ENCODE results near the gene CELF2.
"Not testable (repeated sequence)": the region's sequence is repeated elsewhere in the genome, so short reads cannot be mapped to it uniquely, and the experiment has no call there.

Gene CELF2

DNA sequence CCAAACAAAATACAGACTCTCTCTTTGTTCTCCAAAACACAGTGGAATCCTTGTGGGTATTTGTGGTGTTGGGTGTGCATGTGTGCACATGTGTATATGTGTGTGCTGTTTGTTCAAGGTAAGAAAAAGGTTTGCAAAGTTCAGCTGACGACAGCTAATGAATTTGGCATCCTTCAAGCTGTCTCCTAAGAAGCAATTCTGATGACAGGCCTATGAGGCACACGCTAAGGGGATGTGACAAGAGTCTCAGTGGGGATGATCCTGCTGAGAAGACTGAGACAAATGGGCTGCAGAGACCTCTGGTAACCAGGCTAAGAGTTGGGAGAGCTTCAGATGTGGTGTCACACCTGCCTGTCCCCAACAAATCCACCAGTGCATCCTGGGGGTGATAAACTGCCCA lies 26.5 kb upstream of the CELF2 start:
- no peaks in the 10 kb centered on the region for H3K27me3 ChIP-seq (ENCODE audit: insufficient read depth, low read length)
- H3K4me3 ChIP-seq (ENCODE audit: low read depth, low read length), result no peak overlapping the region
- no peak overlapping the region for H3K27ac ChIP-seq (ENCODE audit: low read depth, low read length)
- H3K36me3 ChIP-seq (ENCODE audit: insufficient read depth, low read length), result no peaks in the 10 kb centered on the region
- no peaks in the 10 kb centered on the region for H3K79me2 ChIP-seq (ENCODE audit: control insufficient read depth, insufficient read depth, low read length, unreplicated experiment)
- no peaks in the 10 kb centered on the region for H3K4me1 ChIP-seq (ENCODE audit: control insufficient read depth, insufficient read depth, low read length, unreplicated experiment)
- H2AFZ ChIP-seq (ENCODE audit: low read length, unreplicated experiment), result no peak overlapping the region

DNA sequence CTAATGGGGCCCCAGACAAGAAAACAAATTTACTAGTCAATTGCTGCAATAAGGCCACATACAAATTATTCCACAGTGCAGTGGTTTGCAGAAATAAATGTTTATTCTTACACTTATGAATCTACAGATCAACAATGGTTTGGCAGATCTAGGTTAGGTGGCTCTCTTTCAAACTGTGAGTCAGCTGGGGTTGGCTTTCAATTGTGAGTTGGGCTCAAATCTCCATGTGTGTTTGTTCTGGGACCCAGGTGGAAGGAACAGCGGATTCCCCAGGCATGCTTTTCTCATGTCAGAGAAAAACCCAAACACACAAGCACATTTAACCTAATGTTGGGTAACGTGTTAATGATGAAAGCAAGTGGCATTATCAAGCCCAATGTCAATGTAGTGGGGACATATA lies 25.6 kb upstream of the CELF2 start:
- Histone ChIP-seq H2AFZ (ENCODE audit: low read length, unreplicated experiment) (no peak overlapping the region), H3K4me1 (ENCODE audit: control insufficient read depth, insufficient read depth, low read length, unreplicated experiment) (no peaks in the 10 kb centered on the region), H3K4me3 (ENCODE audit: low read depth, low read length) (no peak overlapping the region), H3K79me2 (ENCODE audit: control insufficient read depth, insufficient read depth, low read length, unreplicated experiment) (no peaks in the 10 kb centered on the region), H3K27me3 (ENCODE audit: insufficient read depth, low read length) (no peaks in the 10 kb centered on the region), H3K36me3 (ENCODE audit: insufficient read depth, low read length) (no peaks in the 10 kb centered on the region), H3K27ac (ENCODE audit: low read depth, low read length) (no peak overlapping the region)

DNA sequence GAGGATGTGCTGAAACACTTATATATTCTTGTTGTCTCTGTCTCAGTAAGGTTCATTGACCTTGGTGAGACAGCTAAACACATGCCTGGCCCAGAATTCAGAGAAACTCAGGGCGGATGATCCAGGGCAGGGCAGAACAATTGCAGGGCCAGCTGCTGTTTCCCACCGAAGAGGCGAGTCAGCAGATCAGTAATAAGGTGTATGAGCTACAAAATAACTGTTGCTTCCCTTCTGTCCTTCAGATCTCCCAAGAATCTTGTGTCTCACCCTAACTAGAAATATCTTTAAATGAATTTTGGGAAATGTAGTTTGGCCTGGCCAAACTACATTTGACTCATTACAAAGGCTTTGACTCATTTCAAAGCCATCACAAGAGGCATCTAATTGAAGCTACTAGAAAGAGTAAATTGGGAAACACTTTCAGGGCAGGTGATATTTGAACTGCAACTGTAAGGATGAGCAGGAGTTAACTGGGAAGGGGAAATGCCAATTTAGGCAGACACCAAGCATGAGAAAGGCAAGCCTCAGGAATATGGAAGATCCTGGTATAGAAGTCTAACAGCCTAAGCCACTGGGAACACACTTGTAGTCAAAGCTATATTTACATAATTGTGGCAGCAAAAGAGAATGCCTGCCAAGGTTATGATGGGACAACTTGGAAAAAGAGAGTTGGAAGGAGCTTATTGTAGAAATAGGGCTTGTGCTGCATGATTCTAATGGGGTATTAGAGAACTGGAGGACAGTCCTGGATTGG lies 24.5 kb upstream of the CELF2 start:
- no peaks in the 10 kb centered on the region for H3K79me2 ChIP-seq (ENCODE audit: control insufficient read depth, insufficient read depth, low read length, unreplicated experiment)
- no peak overlapping the region for H3K4me3 ChIP-seq (ENCODE audit: low read depth, low read length)
- H2AFZ ChIP-seq (ENCODE audit: low read length, unreplicated experiment), result no peak overlapping the region
- H3K27ac ChIP-seq (ENCODE audit: low read depth, low read length), result no peak overlapping the region
- no peaks in the 10 kb centered on the region for H3K36me3 ChIP-seq (ENCODE audit: insufficient read depth, low read length)
- no peaks in the 10 kb centered on the region for H3K27me3 ChIP-seq (ENCODE audit: insufficient read depth, low read length)
- H3K4me1 ChIP-seq (ENCODE audit: control insufficient read depth, insufficient read depth, low read length, unreplicated experiment), result no peaks in the 10 kb centered on the region

DNA sequence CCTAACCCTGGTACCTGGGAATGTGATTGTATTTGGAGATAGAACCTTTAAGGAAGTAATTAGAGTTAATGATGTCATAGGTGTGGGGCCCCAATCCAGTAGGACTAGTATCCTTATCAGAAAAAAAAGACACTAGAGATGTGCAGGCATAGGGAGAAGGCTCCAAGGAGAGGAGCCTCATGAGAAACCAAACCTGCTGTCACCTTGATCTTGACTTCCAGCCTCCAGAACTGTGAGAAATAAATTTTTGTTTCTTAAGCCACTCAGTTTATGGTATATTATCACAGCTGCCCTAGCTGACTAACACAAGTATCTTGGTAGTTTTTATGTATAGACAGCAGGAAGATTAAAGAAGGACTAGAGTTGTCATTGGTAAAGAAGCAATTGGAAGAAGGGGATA lies 23.9 kb upstream of the CELF2 start:
- H3K79me2 ChIP-seq (ENCODE audit: control insufficient read depth, insufficient read depth, low read length, unreplicated experiment), result no peaks in the 10 kb centered on the region
- H3K4me3 ChIP-seq (ENCODE audit: low read depth, low read length), result no peak overlapping the region
- no peak overlapping the region for H2AFZ ChIP-seq (ENCODE audit: low read length, unreplicated experiment)
- no peaks in the 10 kb centered on the region for H3K36me3 ChIP-seq (ENCODE audit: insufficient read depth, low read length)
- H3K27me3 ChIP-seq (ENCODE audit: insufficient read depth, low read length), result no peaks in the 10 kb centered on the region
- H3K4me1 ChIP-seq (ENCODE audit: control insufficient read depth, insufficient read depth, low read length, unreplicated experiment), result no peaks in the 10 kb centered on the region
- H3K27ac ChIP-seq (ENCODE audit: low read depth, low read length), result no peak overlapping the region

DNA sequence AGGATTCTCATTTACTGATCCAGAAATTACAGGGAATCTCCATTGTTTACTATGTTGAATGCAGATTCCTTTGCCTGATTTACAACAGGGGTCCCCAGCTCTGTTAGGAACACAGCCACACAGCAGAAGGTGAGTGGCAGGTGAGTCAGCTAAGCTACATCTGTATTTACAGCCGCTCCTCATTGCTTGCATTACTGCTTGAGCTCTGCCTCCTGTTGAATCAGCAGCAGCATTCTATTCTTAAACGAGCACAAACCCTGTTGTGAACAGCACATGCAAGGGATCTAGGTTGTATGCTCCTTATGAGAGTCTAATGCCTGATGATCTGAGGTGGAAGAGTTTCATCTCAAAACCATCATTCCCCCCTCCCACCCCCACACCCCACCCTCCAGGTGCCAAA lies 23.3 kb upstream of the CELF2 start:
- Histone ChIP-seq H3K4me1 (ENCODE audit: control insufficient read depth, insufficient read depth, low read length, unreplicated experiment) (no peaks in the 10 kb centered on the region), H3K36me3 (ENCODE audit: insufficient read depth, low read length) (no peaks in the 10 kb centered on the region), H3K4me3 (ENCODE audit: low read depth, low read length) (no peak overlapping the region), H3K27ac (ENCODE audit: low read depth, low read length) (no peak overlapping the region), H3K27me3 (ENCODE audit: insufficient read depth, low read length) (no peaks in the 10 kb centered on the region), H3K79me2 (ENCODE audit: control insufficient read depth, insufficient read depth, low read length, unreplicated experiment) (no peaks in the 10 kb centered on the region), H2AFZ (ENCODE audit: low read length, unreplicated experiment) (no peak overlapping the region)

DNA sequence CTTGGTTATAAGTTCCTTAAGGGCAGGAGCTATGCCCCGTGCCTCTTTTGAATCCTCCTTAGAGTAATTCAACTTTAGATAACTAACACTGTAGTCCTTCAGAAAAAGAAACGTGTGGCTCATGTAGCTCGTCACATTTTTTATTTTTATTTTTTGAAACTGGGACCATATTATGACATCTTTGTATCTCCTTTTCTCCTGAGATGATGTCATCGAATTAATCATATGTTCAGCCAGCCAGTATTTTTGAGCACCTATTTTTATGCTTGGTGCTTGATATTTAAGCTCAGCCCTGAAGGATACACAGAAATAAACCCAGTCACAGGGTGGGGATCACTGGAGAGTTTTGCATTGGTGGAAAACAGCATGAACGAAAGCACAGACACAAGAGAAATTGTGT lies 22.6 kb upstream of the CELF2 start:
- Histone ChIP-seq H2AFZ (ENCODE audit: low read length, unreplicated experiment) (no peak overlapping the region), H3K4me1 (ENCODE audit: control insufficient read depth, insufficient read depth, low read length, unreplicated experiment) (no peaks in the 10 kb centered on the region)

DNA sequence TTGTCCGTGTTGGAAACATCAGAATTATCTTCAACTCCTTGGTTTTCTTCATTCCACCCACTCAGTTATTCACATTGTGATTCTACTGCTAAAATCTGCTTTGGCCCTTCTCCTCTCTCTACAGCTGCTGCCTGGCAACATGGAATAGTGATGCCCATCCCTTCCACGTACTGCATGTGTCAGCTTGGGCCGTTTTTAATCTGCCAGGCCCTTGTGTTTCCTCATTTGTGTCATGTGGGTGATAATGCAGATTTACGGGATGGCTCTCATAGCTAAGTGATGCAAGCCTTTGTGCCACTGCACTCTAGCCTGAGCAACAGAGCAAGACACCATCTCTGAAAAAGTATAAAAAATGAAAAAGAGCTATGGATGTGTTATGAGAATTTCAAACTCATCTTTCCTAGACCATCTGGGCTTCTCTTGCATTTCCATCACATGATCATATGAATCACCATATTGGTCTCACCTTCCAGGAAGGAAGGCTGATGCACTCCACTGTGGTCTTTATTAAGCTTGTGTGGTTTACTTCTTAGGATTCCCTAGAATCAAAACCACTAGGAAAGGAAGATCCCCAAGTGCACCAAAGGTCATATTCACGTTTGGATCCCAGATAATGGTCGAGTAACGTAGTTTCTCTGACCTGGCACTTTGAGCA lies 20.6 kb upstream of the CELF2 start:
- Histone ChIP-seq H3K36me3 (ENCODE audit: insufficient read depth, low read length) (no peaks in the 10 kb centered on the region), H3K79me2 (ENCODE audit: control insufficient read depth, insufficient read depth, low read length, unreplicated experiment) (no peaks in the 10 kb centered on the region), H3K27me3 (ENCODE audit: insufficient read depth, low read length) (no peaks in the 10 kb centered on the region), H3K4me1 (ENCODE audit: control insufficient read depth, insufficient read depth, low read length, unreplicated experiment) (no peaks in the 10 kb centered on the region), H3K4me3 (ENCODE audit: low read depth, low read length) (no peak overlapping the region), H2AFZ (ENCODE audit: low read length, unreplicated experiment) (no peak overlapping the region), H3K27ac (ENCODE audit: low read depth, low read length) (no peak overlapping the region)

More for the DNA sequence above, 22.6 kb upstream of the CELF2 start:
- Histone ChIP-seq H3K36me3 (ENCODE audit: insufficient read depth, low read length) (no peaks in the 10 kb centered on the region), H3K4me3 (ENCODE audit: low read depth, low read length) (no peak overlapping the region), H3K79me2 (ENCODE audit: control insufficient read depth, insufficient read depth, low read length, unreplicated experiment) (no peaks in the 10 kb centered on the region), H3K27ac (ENCODE audit: low read depth, low read length) (no peak overlapping the region), H3K27me3 (ENCODE audit: insufficient read depth, low read length) (no peaks in the 10 kb centered on the region)

DNA sequence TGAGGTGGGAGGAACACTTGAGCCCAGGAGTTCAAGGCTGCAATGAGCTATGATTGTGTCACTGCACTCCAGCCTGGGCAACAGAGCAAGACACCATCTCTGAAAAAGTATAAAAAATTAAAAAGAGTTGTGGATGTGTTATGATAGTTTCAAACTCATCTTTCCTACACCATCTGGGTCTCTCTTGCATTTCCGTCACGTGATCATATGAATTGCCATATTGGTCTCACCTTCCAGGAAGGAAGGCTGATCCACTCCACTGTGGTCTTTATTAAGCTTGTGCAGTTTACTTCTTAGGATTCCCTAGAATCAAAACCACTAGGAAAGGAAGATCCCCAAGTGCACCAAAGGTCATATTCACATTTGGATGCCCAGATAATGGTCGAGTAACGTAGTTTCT lies 18.2 kb upstream of the CELF2 start:
- not testable (repeated sequence) for H3K27ac ChIP-seq (ENCODE audit: low read depth, low read length); H3K36me3 ChIP-seq (ENCODE audit: insufficient read depth, low read length); H3K79me2 ChIP-seq (ENCODE audit: control insufficient read depth, insufficient read depth, low read length, unreplicated experiment); H2AFZ ChIP-seq (ENCODE audit: low read length, unreplicated experiment); H3K4me1 ChIP-seq (ENCODE audit: control insufficient read depth, insufficient read depth, low read length, unreplicated experiment); H3K4me3 ChIP-seq (ENCODE audit: low read depth, low read length); H3K27me3 ChIP-seq (ENCODE audit: insufficient read depth, low read length)

DNA sequence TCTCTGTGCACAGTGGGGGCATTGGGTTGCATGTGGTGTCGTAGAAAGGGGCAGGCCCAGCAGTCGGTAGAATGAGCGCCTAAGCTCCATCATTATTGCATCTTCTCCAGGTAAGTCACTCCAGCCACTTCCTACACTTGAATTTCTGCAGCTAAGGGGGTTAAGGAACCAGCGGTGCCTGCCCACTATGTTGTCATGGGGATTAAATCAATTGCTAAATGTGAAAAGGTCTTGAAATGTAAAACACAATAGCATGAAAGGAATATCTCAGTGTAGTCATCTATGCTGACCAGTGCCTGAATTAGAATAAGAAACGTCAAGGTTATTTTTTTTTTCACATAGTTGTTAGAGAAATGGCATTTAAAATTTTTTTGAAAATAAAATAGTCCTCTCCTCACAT lies 15.2 kb upstream of the CELF2 start:
- Histone ChIP-seq H3K27me3 (ENCODE audit: insufficient read depth, low read length) (no peaks in the 10 kb centered on the region), H2AFZ (ENCODE audit: low read length, unreplicated experiment) (no peak overlapping the region)

DNA sequence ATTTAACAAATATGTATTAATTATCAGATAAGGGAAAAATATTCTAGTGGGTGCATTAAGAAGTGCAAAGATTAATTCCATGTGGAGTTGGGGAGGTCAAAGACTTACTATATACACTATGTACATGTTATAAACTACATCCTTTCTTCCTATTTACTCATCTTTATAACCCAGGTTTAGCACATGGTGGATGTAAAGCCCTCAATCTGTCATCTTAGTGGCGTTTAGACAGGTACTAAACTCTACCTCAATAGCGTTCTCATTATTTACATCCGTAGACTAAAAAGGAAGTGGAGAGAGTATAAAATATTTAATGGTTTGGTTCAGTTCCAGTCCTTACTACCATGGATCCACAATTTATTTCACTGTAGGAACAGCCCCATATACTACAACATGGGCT lies 14.8 kb upstream of the CELF2 start:
- no peak overlapping the region for H3K27ac ChIP-seq (ENCODE audit: low read depth, low read length)
- peaks cover 5% of the 10 kb centered on the region for H3K4me1 ChIP-seq (ENCODE audit: control insufficient read depth, insufficient read depth, low read length, unreplicated experiment)
- no peaks in the 10 kb centered on the region for H3K27me3 ChIP-seq (ENCODE audit: insufficient read depth, low read length)
- no peak overlapping the region for H3K4me3 ChIP-seq (ENCODE audit: low read depth, low read length)
- H3K36me3 ChIP-seq (ENCODE audit: insufficient read depth, low read length), result no peaks in the 10 kb centered on the region
- H2AFZ ChIP-seq (ENCODE audit: low read length, unreplicated experiment), result no peak overlapping the region
- no peaks in the 10 kb centered on the region for H3K79me2 ChIP-seq (ENCODE audit: control insufficient read depth, insufficient read depth, low read length, unreplicated experiment)

More for the DNA sequence above, 15.2 kb upstream of the CELF2 start:
- H3K27ac ChIP-seq (ENCODE audit: low read depth, low read length), result no peak overlapping the region
- H3K79me2 ChIP-seq (ENCODE audit: control insufficient read depth, insufficient read depth, low read length, unreplicated experiment), result no peaks in the 10 kb centered on the region
- H3K4me1 ChIP-seq (ENCODE audit: control insufficient read depth, insufficient read depth, low read length, unreplicated experiment), result peaks cover 5% of the 10 kb centered on the region
- no peak overlapping the region for H3K4me3 ChIP-seq (ENCODE audit: low read depth, low read length)
- no peaks in the 10 kb centered on the region for H3K36me3 ChIP-seq (ENCODE audit: insufficient read depth, low read length)

DNA sequence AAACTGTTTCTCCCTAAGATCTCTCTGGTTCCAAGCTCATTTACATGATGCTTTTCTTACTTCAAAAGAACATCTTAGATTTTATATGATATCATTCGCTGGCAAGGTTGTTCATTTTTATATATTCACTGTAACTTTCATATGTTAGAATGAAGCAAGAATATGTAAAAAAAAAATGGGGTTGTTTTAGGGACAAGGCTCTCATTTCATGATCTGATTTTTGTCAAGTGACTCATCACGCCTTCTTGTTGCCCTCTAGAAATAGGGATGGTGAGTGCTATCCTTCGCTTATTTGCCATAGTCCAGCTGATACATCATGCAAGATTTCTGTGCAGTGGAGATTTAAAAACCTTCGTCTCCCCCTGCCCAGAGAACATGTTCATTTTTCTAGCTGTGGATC lies 14.0 kb upstream of the CELF2 start:
- no peak overlapping the region for H3K4me3 ChIP-seq (ENCODE audit: low read depth, low read length)
- no peak overlapping the region for H3K27ac ChIP-seq (ENCODE audit: low read depth, low read length)
- H3K27me3 ChIP-seq (ENCODE audit: insufficient read depth, low read length), result no peaks in the 10 kb centered on the region

More for the DNA sequence above, 14.0 kb upstream of the CELF2 start:
- H2AFZ ChIP-seq (ENCODE audit: low read length, unreplicated experiment), result no peak overlapping the region
- no peaks in the 10 kb centered on the region for H3K36me3 ChIP-seq (ENCODE audit: insufficient read depth, low read length)
- H3K4me1 ChIP-seq (ENCODE audit: control insufficient read depth, insufficient read depth, low read length, unreplicated experiment), result peaks cover 5% of the 10 kb centered on the region
- H3K79me2 ChIP-seq (ENCODE audit: control insufficient read depth, insufficient read depth, low read length, unreplicated experiment), result no peaks in the 10 kb centered on the region

All from ACC112 (cell line).